BJ (cell line): ENCODE measurements around the gene GFOD1. TPM values are rescaled to one million over a fixed set of nuclear protein-coding genes. Genes with fewer than 3 reads are reported as not detected.

Experiments
- CTCF ChIA-PET: fragments of 350-600 bp; formaldehyde crosslinking; extraction: SDS; loops from one replicate; lab custom pipeline; 2021; ENCODE audit warnings: antibody characterized with exemption, inconsistent platforms; lab: Yijun Ruan, JAX
- POLR2A ChIA-PET: fragments of 300-600 bp; sonication (Branson Sonifier 250); formaldehyde crosslinking; extraction: SDS; loops from one replicate; lab custom pipeline; 2021; ENCODE audit warnings: antibody characterized with exemption; lab: Charles Lee
- DNase-seq: peaks from one replicate; pipeline ENCODE4 v3.0.0-alpha.2; 2011; ENCODE audit warnings: low read depth
- H3K27me3 ChIP-seq: 2 replicates; pipeline ENCODE4 v1.6.0; 2011; ENCODE audit warnings: low read length; ENCODE audit not compliant: control insufficient read depth, insufficient read depth
- H3K36me3 ChIP-seq: 2 replicates; pipeline ENCODE4 v1.5.1; 2011; ENCODE audit warnings: low read length; ENCODE audit not compliant: control insufficient read depth, insufficient read depth
- H3K4me3 ChIP-seq: 2 replicates; pipeline ENCODE4 v1.5.1; 2011; ENCODE audit warnings: low read depth, mild to moderate bottlenecking, control low read depth, low read length
- polyA plus RNA-seq: library from polyadenylated mRNA; depleted of rRNA; stranded (reverse); fragments of >200 nt; gene quantifications from 2 replicates; pipeline ENCODE4 v1.2.3, GENCODE V29; 2011
- TF ChIP-seq, protein P1 (sequence below): IDR thresholded peaks from 2 replicates; pipeline ENCODE4 v1.5.1; 2011; ENCODE audit warnings: low read depth, mild to moderate bottlenecking, control low read depth, inconsistent platforms, low read length, moderate library complexity; ENCODE audit not compliant: insufficient read depth

Gene GFOD1
- polyA plus RNA-seq, 1 experiment = 0.76 TPM

DNA sequence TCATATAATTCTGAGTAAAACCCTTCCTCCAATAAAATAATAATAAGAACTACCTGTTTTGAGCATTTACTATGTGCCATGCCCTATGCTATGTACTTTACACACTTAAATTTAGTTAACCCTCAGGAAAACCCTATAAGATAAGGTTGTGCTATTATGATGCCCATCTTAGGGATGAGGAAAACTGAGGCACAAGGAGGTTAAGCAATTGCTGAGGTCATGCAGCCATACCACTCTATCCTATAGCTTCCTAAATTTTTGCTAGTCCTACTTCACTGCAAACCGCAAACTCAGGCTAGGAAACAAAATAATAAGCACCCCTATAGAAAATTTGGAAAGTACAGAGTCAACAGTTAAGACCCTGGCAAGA lies 38.9 kb upstream of the GFOD1 start:
- Histone ChIP-seq H3K36me3 (no peaks in the 10 kb centered on the region), H3K27me3 (no peaks in the 10 kb centered on the region), H3K4me3 (no peak overlapping the region)
- CTCF ChIA-PET = interaction anchor here (0.9 to 1.9 kb wide), 2 partner anchors 11 to 13 kb away, joined by 3 to 9 read pairs; no protein-coding TSS in a partner anchor
- TF ChIP-seq, protein P1, sequence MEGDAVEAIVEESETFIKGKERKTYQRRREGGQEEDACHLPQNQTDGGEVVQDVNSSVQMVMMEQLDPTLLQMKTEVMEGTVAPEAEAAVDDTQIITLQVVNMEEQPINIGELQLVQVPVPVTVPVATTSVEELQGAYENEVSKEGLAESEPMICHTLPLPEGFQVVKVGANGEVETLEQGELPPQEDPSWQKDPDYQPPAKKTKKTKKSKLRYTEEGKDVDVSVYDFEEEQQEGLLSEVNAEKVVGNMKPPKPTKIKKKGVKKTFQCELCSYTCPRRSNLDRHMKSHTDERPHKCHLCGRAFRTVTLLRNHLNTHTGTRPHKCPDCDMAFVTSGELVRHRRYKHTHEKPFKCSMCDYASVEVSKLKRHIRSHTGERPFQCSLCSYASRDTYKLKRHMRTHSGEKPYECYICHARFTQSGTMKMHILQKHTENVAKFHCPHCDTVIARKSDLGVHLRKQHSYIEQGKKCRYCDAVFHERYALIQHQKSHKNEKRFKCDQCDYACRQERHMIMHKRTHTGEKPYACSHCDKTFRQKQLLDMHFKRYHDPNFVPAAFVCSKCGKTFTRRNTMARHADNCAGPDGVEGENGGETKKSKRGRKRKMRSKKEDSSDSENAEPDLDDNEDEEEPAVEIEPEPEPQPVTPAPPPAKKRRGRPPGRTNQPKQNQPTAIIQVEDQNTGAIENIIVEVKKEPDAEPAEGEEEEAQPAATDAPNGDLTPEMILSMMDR = no peak
- POLR2A ChIA-PET = no interaction called here
- no peak for DNase-seq

DNA sequence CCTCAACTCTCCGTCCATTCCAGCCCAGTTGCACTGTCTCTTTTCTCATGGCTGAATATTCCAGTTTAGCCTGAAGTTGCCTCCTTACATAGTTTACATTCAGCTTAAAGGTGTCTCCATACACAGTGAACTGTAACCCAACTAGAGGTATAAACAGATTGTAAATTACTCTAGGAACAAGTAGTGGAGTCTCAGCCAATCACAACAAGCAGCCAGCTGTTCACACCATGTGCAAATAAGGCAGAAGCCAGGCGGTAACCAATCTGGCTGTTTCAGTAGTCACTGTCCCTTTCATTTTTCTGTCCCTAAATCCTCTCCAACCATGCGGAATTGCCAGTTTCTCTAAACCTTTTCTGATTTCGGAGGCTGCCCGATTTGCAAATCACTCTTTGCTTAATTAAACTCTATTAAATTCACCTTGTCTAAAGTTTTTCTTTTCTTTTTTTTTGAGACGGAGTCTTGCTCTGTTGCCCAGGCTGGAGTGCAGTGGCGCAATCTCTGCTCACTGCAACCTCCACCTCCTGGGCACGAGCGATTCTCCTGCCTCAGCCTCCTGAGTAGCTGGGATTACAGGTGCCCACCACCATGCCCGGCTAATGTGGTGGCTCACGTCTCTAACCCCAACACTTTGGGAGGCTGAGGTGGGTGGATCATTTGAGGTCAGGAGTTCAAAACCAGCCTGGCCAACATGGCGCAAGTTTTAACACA lies 37.6 kb upstream of the GFOD1 start:
- no peak for DNase-seq
- TF ChIP-seq, protein P1 = no peak
- Histone ChIP-seq H3K4me3 (no peak overlapping the region), H3K27me3 (no peaks in the 10 kb centered on the region), H3K36me3 (no peaks in the 10 kb centered on the region)
- POLR2A ChIA-PET = no interaction called here
- CTCF ChIA-PET = no interaction called here

DNA sequence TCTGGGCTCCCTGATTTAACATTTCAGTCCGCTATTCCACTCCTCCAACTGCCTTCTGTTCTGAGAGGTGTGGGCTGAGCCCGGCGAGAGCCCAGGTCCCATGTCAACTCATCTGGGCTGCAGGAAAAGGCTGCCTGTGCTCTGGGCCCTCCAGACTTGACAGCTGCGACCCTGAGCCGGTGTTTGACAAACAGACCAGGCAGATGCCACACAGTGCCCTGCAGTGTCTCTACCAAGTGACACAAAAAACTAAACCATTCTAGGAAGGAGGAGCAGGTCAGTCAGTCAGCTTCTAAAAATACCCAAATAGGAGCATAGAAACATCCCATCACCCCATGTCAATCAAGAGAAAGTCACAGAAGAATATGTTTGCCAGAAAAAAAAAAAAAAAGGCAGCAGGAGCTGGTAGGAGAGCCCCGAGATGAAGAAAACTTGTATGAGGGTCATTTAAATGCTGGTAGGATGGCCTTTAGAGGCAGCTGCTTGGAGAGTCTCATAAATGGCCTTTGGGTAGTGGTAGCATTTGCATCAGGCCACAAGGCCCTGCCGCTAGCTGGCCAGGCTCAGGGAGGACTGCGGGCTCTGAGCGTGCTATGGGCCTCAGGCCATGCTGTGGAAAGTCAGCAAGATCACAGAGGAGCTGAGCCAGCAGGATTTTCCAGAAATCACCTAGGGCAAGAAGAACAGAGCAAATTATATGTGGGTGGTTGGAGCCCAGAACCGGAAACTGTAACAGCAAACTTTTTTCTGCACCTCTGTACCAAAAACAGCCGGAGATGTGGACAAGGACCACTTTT lies 36.6 kb upstream of the GFOD1 start:
- H3K27me3 ChIP-seq = no peaks in the 10 kb centered on the region
- TF ChIP-seq, protein P1 = no peak
- no peak overlapping the region for H3K4me3 ChIP-seq
- no peaks in the 10 kb centered on the region for H3K36me3 ChIP-seq
- ChIA-PET CTCF (no interaction called here), POLR2A (no interaction called here)
- DNase-seq = no peak

DNA sequence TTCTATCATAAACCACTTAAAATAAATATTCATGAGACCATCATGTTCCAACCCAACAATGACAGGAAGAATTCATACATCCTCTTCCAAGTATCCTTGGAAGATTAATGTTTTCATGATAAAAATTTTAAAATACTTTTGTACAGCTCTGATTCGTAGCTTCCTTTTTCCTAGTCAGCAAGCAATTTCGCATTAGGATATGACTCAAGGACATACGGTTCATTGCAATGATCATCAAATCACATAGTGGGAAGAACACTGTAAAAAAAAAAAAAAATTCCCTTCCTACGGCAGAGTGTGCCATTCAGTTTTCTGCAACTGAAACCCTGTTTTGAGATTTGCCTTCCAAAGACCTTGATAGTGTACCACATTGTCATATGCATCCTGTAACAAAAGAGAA lies 35.3 kb upstream of the GFOD1 start:
- H3K36me3 ChIP-seq = no peaks in the 10 kb centered on the region
- TF ChIP-seq, protein P1 = no peak
- H3K27me3 ChIP-seq = no peaks in the 10 kb centered on the region
- DNase-seq = no peak
- no peak overlapping the region for H3K4me3 ChIP-seq
- POLR2A ChIA-PET = interaction anchor here (0.7 kb wide), 1 partner anchor 52 kb away, joined by 9 read pairs; the partner anchor contains the start of gene SIRT5
- CTCF ChIA-PET = interaction anchor here (1.1 kb wide), 1 partner anchor 10 kb away, joined by 4 read pairs; no protein-coding TSS in a partner anchor

DNA sequence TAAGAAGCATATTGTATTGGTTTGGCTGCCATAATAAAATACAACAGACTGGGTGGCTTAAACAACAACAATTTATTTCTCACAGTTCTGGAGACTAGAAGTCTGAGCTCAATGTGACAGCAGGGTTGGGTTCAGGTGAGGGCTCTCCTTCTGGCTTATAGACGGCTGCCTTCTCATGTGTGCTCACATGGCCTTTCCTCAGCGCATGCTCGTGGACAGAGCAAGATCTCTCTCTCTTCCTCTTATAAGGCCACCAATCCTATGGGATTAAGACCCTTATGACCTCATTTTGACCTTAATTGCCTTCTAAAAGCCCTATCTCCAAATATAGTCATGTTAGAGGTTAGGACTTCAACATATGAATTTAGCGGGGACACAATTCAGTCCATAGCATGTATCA lies 32.4 kb upstream of the GFOD1 start:
- Histone ChIP-seq H3K36me3 (no peaks in the 10 kb centered on the region), H3K4me3 (no peak overlapping the region), H3K27me3 (no peaks in the 10 kb centered on the region)
- TF ChIP-seq, protein P1 = no peak
- DNase-seq = no peak
- ChIA-PET POLR2A (no interaction called here), CTCF (no interaction called here)
